H1 (cell line): ENCODE results near the gene SLC4A1AP. TPM values are rescaled to one million over a fixed set of nuclear protein-coding genes. Genes with fewer than 3 reads are reported as not detected.
"Not testable (repeated sequence)": the region's sequence is repeated elsewhere in the genome, so short reads cannot be mapped to it uniquely, and the experiment has no call there.

Experiments used
- CTCF ChIA-PET: fragments of 300-600 bp; sonication (Branson Sonifier 250); formaldehyde crosslinking; loops from one replicate; lab custom pipeline; 2021; ENCODE audit not compliant: partially characterized antibody; lab: Charles Lee
- POLR2A ChIA-PET: fragments of 300-600 bp; sonication (Branson Sonifier 250); formaldehyde crosslinking; loops from one replicate; lab custom pipeline; 2021; ENCODE audit warnings: inconsistent platforms; ENCODE audit not compliant: partially characterized antibody; lab: Charles Lee
- DNase-seq, 2 experiments: peaks; one replicate each; pipeline versions ENCODE4 v3.0.0 to v3.0.0-alpha.2; 2010 to 2022; ENCODE audit warnings: low spot score in 2 of 2, low read depth in 1 of 2, mixed read lengths in 1 of 2
- FAIRE-seq: peaks from 2 replicates; lab custom pipeline; 2011; peaks lifted over from hg19 to GRCh38; lab: Jason Lieb, UNC
- H2AFZ ChIP-seq: 2 replicates; pipeline ENCODE4 v1.8.1; 2012; ENCODE audit warnings: low read length, inconsistent platforms
- H2AK5ac ChIP-seq: 2 replicates; pipeline ENCODE4 v1.6.1; 2013; ENCODE audit warnings: low read depth, low read length
- H2BK120ac ChIP-seq: replicated peaks from 2 replicates; pipeline ENCODE3; 2013; ENCODE audit warnings: low read depth, low read length, inconsistent platforms
- H2BK12ac ChIP-seq: 2 replicates; pipeline ENCODE4 v1.6.1; 2013; ENCODE audit warnings: low read depth, low read length
- H2BK15ac ChIP-seq: 2 replicates; pipeline ENCODE4 v1.6.1; 2013; ENCODE audit warnings: low read length
- H2BK20ac ChIP-seq: 2 replicates; pipeline ENCODE4 v1.6.1; 2013; ENCODE audit warnings: low read length
- H2BK5ac ChIP-seq: 2 replicates; pipeline ENCODE4 v1.6.1; 2013; ENCODE audit warnings: low read depth, low read length
- H3K14ac ChIP-seq: 2 replicates; pipeline ENCODE4 v1.6.1; 2013; ENCODE audit warnings: inconsistent platforms; ENCODE audit not compliant: insufficient read length
- H3K18ac ChIP-seq: 2 replicates; pipeline ENCODE4 v1.6.1; 2013; ENCODE audit warnings: low read length; ENCODE audit errors: extremely low read depth
- H3K23ac ChIP-seq: 2 replicates; pipeline ENCODE4 v1.6.1; 2013; ENCODE audit warnings: inconsistent platforms; ENCODE audit not compliant: insufficient read length
- H3K23me2 ChIP-seq: 2 replicates; pipeline ENCODE4 v1.6.1; 2013; ENCODE audit warnings: low read depth, low read length
- H3K27ac ChIP-seq: 2 replicates; pipeline ENCODE4 v1.6.1; 2011; ENCODE audit warnings: low read depth, low read length, inconsistent platforms
- H3K27me3 ChIP-seq, 4 experiments: replicated peaks in 1 of 4; 1 replicate in 1 of 4; 2 replicates in 3 of 4; pipeline versions ENCODE4 v1.6.1 to v1.8.1; 2011 to 2013; ENCODE audit warnings: low read length in 3 of 4, mild to moderate bottlenecking in 3 of 4, inconsistent platforms in 2 of 4, mixed read lengths in 2 of 4, moderate library complexity in 1 of 4; ENCODE audit not compliant: control insufficient read depth in 3 of 4, insufficient read depth in 3 of 4; ENCODE audit errors: extremely low read depth in 1 of 4
- H3K36me3 ChIP-seq, 4 experiments: 2 replicates each; pipeline versions ENCODE4 v1.6.1 to v1.8.1; 2011 to 2013; ENCODE audit warnings: mild to moderate bottlenecking in 4 of 4, low read length in 3 of 4, moderate library complexity in 2 of 4, control low read depth in 1 of 4, inconsistent platforms in 1 of 4; ENCODE audit not compliant: insufficient read depth in 4 of 4, control insufficient read depth in 2 of 4
- H3K4ac ChIP-seq: replicated peaks from 2 replicates; pipeline ENCODE3; 2013; ENCODE audit warnings: low read length, low read depth, mixed read lengths, inconsistent platforms; ENCODE audit not compliant: insufficient read length
- H3K4me1 ChIP-seq, 4 experiments: replicated peaks in 1 of 4; 1 replicate in 1 of 4; 2 replicates in 3 of 4; pipeline versions ENCODE4 v1.6.1 to v1.8.1; 2011 to 2013; ENCODE audit warnings: low read length in 3 of 4, inconsistent platforms in 2 of 4, mixed read lengths in 1 of 4; ENCODE audit not compliant: insufficient read depth in 4 of 4, control insufficient read depth in 3 of 4
- H3K4me2 ChIP-seq, 2 experiments: 2 replicates each; pipeline versions ENCODE4 v1.6.1 to v1.8.1; 2011 to 2013; ENCODE audit warnings: low read depth in 2 of 2, low read length in 2 of 2, control low read depth in 1 of 2, inconsistent platforms in 1 of 2, mild to moderate bottlenecking in 1 of 2; ENCODE audit not compliant: insufficient read depth in 1 of 2
- H3K4me3 ChIP-seq, 4 experiments: fragments of 200-600, 300-600 bp in 1 of 4; sonication (generic), shearing (Covaris generic), sonication (Bioruptor Twin) in 1 of 4; 2 replicates each; pipeline versions ENCODE4 v1.5.1 to v1.8.1; 2011 to 2016; ENCODE audit warnings: low read length in 4 of 4, low read depth in 3 of 4, control low read depth in 2 of 4, inconsistent platforms in 2 of 4, mild to moderate bottlenecking in 2 of 4, mixed read lengths in 1 of 4, moderate library complexity in 1 of 4; ENCODE audit not compliant: insufficient read depth in 2 of 4; ENCODE audit errors: extremely low read depth in 1 of 4
- H3K56ac ChIP-seq: replicated peaks from 2 replicates; pipeline ENCODE3; 2013; ENCODE audit warnings: low read depth, mild to moderate bottlenecking, mixed read lengths, low read length, inconsistent platforms; ENCODE audit not compliant: insufficient read length
- H3K79me1 ChIP-seq: 2 replicates; pipeline ENCODE4 v1.6.1; 2013; ENCODE audit warnings: low read depth, low read length, control low read depth
- H3K79me2 ChIP-seq, 2 experiments: 2 replicates each; pipeline versions ENCODE4 v1.6.1 to v1.8.1; 2012 to 2013; ENCODE audit warnings: low read length in 2 of 2, mild to moderate bottlenecking in 2 of 2, inconsistent platforms in 1 of 2; ENCODE audit not compliant: insufficient read depth in 2 of 2, control insufficient read depth in 1 of 2
- H3K9ac ChIP-seq, 4 experiments: replicated peaks in 1 of 4; 1 replicate in 1 of 4; 2 replicates in 3 of 4; pipeline versions ENCODE4 v1.6.1 to v1.8.1; 2011 to 2013; ENCODE audit warnings: low read depth in 3 of 4, low read length in 3 of 4, control low read depth in 2 of 4, mild to moderate bottlenecking in 2 of 4, moderate library complexity in 2 of 4, inconsistent platforms in 1 of 4; ENCODE audit errors: extremely low read depth in 1 of 4
- H3K9me3 ChIP-seq, 2 experiments: 2 replicates each; pipeline versions ENCODE4 v1.6.1 to v1.8.1; 2012 to 2013; ENCODE audit warnings: mild to moderate bottlenecking in 2 of 2, moderate library complexity in 2 of 2, control low read depth in 1 of 2, inconsistent platforms in 1 of 2, low read depth in 1 of 2, low read length in 1 of 2, mixed read lengths in 1 of 2; ENCODE audit not compliant: insufficient read depth in 2 of 2
- H4K20me1 ChIP-seq, 2 experiments: replicated peaks in 1 of 2; 2 replicates each; pipeline versions ENCODE3 to v1.8.1; 2011 to 2013; ENCODE audit warnings: inconsistent platforms in 2 of 2, low read length in 2 of 2, mild to moderate bottlenecking in 1 of 2; ENCODE audit not compliant: insufficient read depth in 2 of 2, control insufficient read depth in 1 of 2
- H4K5ac ChIP-seq: 2 replicates; pipeline ENCODE4 v1.6.1; 2013; ENCODE audit warnings: low read length, low read depth, mixed read lengths, inconsistent platforms; ENCODE audit not compliant: insufficient read length
- H4K8ac ChIP-seq: 2 replicates; pipeline ENCODE4 v1.8.0; 2013; ENCODE audit warnings: mild to moderate bottlenecking, moderate library complexity, low read length, inconsistent platforms; ENCODE audit not compliant: insufficient read depth; ENCODE audit errors: extremely low read depth
- H4K91ac ChIP-seq: replicated peaks from 2 replicates; pipeline ENCODE3; 2013; ENCODE audit warnings: low read length, mixed read lengths, inconsistent platforms; ENCODE audit not compliant: insufficient read length
- WGBS, 2 experiments: shearing (Covaris generic) in 1 of 2; methylation state at CpG; one replicate each; pipeline versions ENCODE4 v1.1.6 to v1.1.7; 2013 to 2015; ENCODE audit warnings: low lambda C conversion rate in 2 of 2, mixed read lengths in 2 of 2, inconsistent platforms in 1 of 2, low coverage in 1 of 2, missing lambda C conversion rate in 1 of 2; ENCODE audit not compliant: insufficient replicate concordance in 2 of 2, insufficient coverage in 1 of 2, insufficient read length in 1 of 2; ENCODE audit errors: extremely low coverage in 1 of 2, missing lambda C conversion rate in 1 of 2; 5-methylcytosine and 5-hydroxymethylcytosine counted together
- polyA plus RNA-seq, 7 experiments: library from polyadenylated mRNA; depleted of rRNA in 3 of 7; stranded (reverse) in 5 of 7; unstranded in 2 of 7; fragments of >200 nt in 5 of 7; fragments of 200-250 nt in 2 of 7; gene quantifications; 1 replicate in 5 of 7; 2 replicates in 1 of 7; 4 replicates in 1 of 7; pipeline versions ENCODE4 v1.2.1 to v1.2.3, GENCODE V29; 2011 to 2013; ENCODE audit warnings: missing spikeins in 2 of 7, mixed read lengths in 2 of 7
- total RNA-seq: library from RNA; stranded (reverse); fragmentation: NEBNext Ultra II Directional; extraction: Animal tissue kit (Norgen Biotek cat#: 25700); gene quantifications from 2 replicates; pipeline ENCODE4 v1.2.1, GENCODE V29; 2021

Gene SLC4A1AP
- total and polyA plus RNA-seq, 2 of the 8 experiments (the other 6 are each of a cell fraction or from before 2014, with no cell fraction given): 8.1 to 18.4 TPM

- not testable (repeated sequence) for H2AFZ ChIP-seq, H4K91ac ChIP-seq, H2BK12ac ChIP-seq, H3K18ac ChIP-seq, H3K4me3 ChIP-seq, H3K4me1 ChIP-seq, H3K27me3 ChIP-seq, FAIRE-seq, H3K23ac ChIP-seq, DNase-seq, H2BK20ac ChIP-seq, H3K79me1 ChIP-seq, H2BK15ac ChIP-seq, H2BK120ac ChIP-seq, H3K79me2 ChIP-seq, H4K8ac ChIP-seq, H3K4me2 ChIP-seq, H3K23me2 ChIP-seq, H4K20me1 ChIP-seq, H2AK5ac ChIP-seq, H4K5ac ChIP-seq, H3K9ac ChIP-seq, H2BK5ac ChIP-seq, H3K4ac ChIP-seq, H3K14ac ChIP-seq, H3K27ac ChIP-seq, H3K56ac ChIP-seq, H3K9me3 ChIP-seq
- H3K36me3 ChIP-seq: peaks cover 5 to 31% (median 17%) of the 10 kb centered on the region in 4 experiments
- CTCF ChIA-PET: interaction anchor here (0.6 to 4.1 kb wide), 34 partner anchors 9 to 846 kb away, joined by 3 to 34 read pairs (median 4); partner anchors contain the start of genes CCDC121, GPN1, SLC4A1AP and SUPT7L
- WGBS, 2 experiments: 87% methylated on average over 7 of the region's 7 CpGs; no CpG with 5 or more reads in 1 of the 2 experiments
- POLR2A ChIA-PET: interaction anchor here (0.6 to 1.5 kb wide), 3 partner anchors 9 to 89 kb away, joined by 3 to 5 read pairs (median 3); no protein-coding TSS in a partner anchor
Observed at GRCh38 chr2:27682334-27682771, 18.7 kb downstream of the SLC4A1AP start.
